Hepatocyte (in vitro differentiated cells): Measurements from ENCODE around the gene CMA1. TPM values are rescaled to one million over a fixed set of nuclear protein-coding genes. Genes with fewer than 3 reads are reported as not detected.

ENCODE experiments used
- DNase-seq: peaks from one replicate; pipeline ENCODE4 v3.0.0-alpha.2; 2016; ENCODE audit warnings: low spot score
- H2AFZ ChIP-seq: fragments of 200-600 bp; sonication (generic); 2 replicates; pipeline ENCODE4 v1.6.0; 2016; ENCODE audit warnings: antibody characterized with exemption, mild to moderate bottlenecking
- H3K27ac ChIP-seq: fragments of 200-600 bp; sonication (generic); 2 replicates; pipeline ENCODE4 v1.5.1; 2016; ENCODE audit warnings: mild to moderate bottlenecking
- H3K27me3 ChIP-seq: fragments of 200-600 bp; sonication (generic); 2 replicates; pipeline ENCODE4 v1.6.1; 2016
- H3K36me3 ChIP-seq: fragments of 200-600 bp; sonication (generic); replicated peaks from 2 replicates; pipeline ENCODE4 v1.5.1; 2016; ENCODE audit warnings: low read depth; ENCODE audit not compliant: insufficient read depth
- H3K4me1 ChIP-seq: fragments of 200-600 bp; sonication (generic); 2 replicates; pipeline ENCODE4 v1.5.1; 2016; ENCODE audit warnings: mild to moderate bottlenecking, moderate library complexity; ENCODE audit not compliant: insufficient read depth
- H3K4me2 ChIP-seq: fragments of 200-600 bp; sonication (generic); 2 replicates; pipeline ENCODE4 v1.6.0; 2016
- H3K4me3 ChIP-seq: fragments of 200-600 bp; sonication (generic); 2 replicates; pipeline ENCODE4 v1.5.1; 2016; ENCODE audit warnings: mild to moderate bottlenecking
- H3K79me2 ChIP-seq: fragments of 200-600 bp; sonication (generic); 2 replicates; pipeline ENCODE4 v1.6.0; 2017; ENCODE audit warnings: mild to moderate bottlenecking
- H3K9me2 ChIP-seq: fragments of 200-600 bp; sonication (generic); replicated peaks from 2 replicates; pipeline ENCODE4 v1.6.0; 2017; ENCODE audit warnings: mild to moderate bottlenecking; ENCODE audit not compliant: insufficient read depth
- H3K9me3 ChIP-seq: fragments of 200-600 bp; sonication (generic); 2 replicates; pipeline ENCODE4 v1.5.1; 2016; ENCODE audit warnings: low read depth, mild to moderate bottlenecking
- H4K20me1 ChIP-seq: fragments of 200-600 bp; sonication (generic); 2 replicates; pipeline ENCODE4 v1.6.0; 2016; ENCODE audit warnings: mild to moderate bottlenecking; ENCODE audit not compliant: insufficient read depth, poor library complexity, severe bottlenecking
- EZH2 ChIP-seq: fragments of 200-600 bp; sonication (generic); IDR thresholded peaks from 2 replicates; pipeline ENCODE4 v1.6.1; 2016; ENCODE audit warnings: antibody characterized with exemption, mild to moderate bottlenecking, borderline replicate concordance
- EZH2phosphoT487 ChIP-seq: fragments of 200-600 bp; sonication (generic); IDR thresholded peaks from one replicate; pipeline ENCODE4 v1.6.1; 2018; ENCODE audit warnings: antibody characterized with exemption, mild to moderate bottlenecking, low read depth, moderate library complexity; ENCODE audit not compliant: unreplicated experiment, severe bottlenecking
- WGBS: methylation state at CpG from one replicate; pipeline ENCODE4 v1.1.6; 2016; ENCODE audit warnings: low lambda C conversion rate; ENCODE audit errors: missing lambda C conversion rate; 5-methylcytosine and 5-hydroxymethylcytosine counted together
- polyA plus RNA-seq: library from polyadenylated mRNA; unstranded; fragments of >200 nt; fragmentation: Nextera tagmentation; extraction: Ambion mirVana; gene quantifications from 2 replicates; pipeline ENCODE4 v1.2.1, GENCODE V29; 2016
- total RNA-seq: library from RNA; depleted of rRNA; stranded (reverse); fragments of >200 nt; gene quantifications from 2 replicates; pipeline ENCODE4 v1.2.3, GENCODE V29; 2014
- TF ChIP-seq, protein P1 (sequence below): fragments of 200-600 bp; sonication (generic); IDR thresholded peaks from 2 replicates; pipeline ENCODE4 v1.5.1; 2016; ENCODE audit warnings: antibody characterized with exemption, mild to moderate bottlenecking; ENCODE audit not compliant: poor library complexity

Gene CMA1
- total and polyA plus RNA-seq, 2 experiments from 2014 or later, result not detected

DNA sequence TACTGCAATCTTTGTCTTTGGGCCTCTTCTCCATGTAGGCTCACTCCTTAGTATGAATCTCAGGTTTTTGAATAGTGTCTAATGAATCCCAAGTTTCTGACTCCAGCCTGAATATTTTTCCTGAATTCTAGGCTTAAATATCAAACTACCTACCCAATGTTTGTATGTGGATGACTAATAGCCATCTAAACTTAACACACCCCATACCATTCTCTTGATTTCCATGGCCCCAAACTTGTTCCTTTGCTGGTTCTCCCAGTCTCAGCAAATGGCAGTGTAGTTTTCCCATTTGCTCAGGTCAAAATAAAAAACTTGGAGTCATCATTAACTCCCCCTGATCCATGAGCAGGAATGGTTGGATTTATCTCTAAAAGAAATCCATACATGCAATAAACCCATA, 46.7 kb downstream of the CMA1 start:
- H4K20me1 ChIP-seq, result no peaks in the 10 kb centered on the region
- no peak overlapping the region for H2AFZ ChIP-seq
- no peak overlapping the region for H3K4me2 ChIP-seq
- H3K27ac ChIP-seq, result no peak overlapping the region
- DNase-seq, result no peak
- H3K4me3 ChIP-seq, result no peak overlapping the region
- H3K4me1 ChIP-seq, result no peaks in the 10 kb centered on the region
- TF ChIP-seq EZH2phosphoT487, result no peak
- TF ChIP-seq, protein P1, sequence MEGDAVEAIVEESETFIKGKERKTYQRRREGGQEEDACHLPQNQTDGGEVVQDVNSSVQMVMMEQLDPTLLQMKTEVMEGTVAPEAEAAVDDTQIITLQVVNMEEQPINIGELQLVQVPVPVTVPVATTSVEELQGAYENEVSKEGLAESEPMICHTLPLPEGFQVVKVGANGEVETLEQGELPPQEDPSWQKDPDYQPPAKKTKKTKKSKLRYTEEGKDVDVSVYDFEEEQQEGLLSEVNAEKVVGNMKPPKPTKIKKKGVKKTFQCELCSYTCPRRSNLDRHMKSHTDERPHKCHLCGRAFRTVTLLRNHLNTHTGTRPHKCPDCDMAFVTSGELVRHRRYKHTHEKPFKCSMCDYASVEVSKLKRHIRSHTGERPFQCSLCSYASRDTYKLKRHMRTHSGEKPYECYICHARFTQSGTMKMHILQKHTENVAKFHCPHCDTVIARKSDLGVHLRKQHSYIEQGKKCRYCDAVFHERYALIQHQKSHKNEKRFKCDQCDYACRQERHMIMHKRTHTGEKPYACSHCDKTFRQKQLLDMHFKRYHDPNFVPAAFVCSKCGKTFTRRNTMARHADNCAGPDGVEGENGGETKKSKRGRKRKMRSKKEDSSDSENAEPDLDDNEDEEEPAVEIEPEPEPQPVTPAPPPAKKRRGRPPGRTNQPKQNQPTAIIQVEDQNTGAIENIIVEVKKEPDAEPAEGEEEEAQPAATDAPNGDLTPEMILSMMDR, result no peak
- no peak for TF ChIP-seq EZH2
- no peaks in the 10 kb centered on the region for H3K9me3 ChIP-seq
- H3K27me3 ChIP-seq, result no peaks in the 10 kb centered on the region
- no peaks in the 10 kb centered on the region for H3K36me3 ChIP-seq
- no peaks in the 10 kb centered on the region for H3K9me2 ChIP-seq
- H3K79me2 ChIP-seq, result no peaks in the 10 kb centered on the region

DNA sequence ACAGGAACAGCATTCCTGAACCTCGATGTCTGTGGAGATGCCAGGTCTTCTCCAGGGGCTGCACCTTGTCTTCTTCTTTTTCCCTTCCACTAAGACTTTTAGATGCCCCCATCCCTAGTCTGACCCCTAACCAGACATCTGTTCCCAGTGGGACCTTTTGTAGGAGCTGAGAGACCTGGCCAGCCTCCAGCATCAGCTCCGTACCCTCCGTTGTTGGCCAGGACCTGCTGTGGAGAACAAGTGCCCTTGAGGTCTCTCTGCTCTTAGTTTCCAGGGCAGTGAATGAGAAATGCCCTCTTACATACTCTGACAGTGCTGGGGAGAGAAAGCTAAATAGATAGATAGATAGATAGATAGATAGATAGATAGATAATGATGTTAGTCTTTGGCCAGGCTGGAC, 48.7 kb downstream of the CMA1 start:
- DNase-seq, result no peak
- no peaks in the 10 kb centered on the region for H3K36me3 ChIP-seq
- H3K27ac ChIP-seq, result no peak overlapping the region
- H2AFZ ChIP-seq, result no peak overlapping the region
- H3K27me3 ChIP-seq, result no peaks in the 10 kb centered on the region
- no peaks in the 10 kb centered on the region for H3K4me1 ChIP-seq
- H3K9me2 ChIP-seq, result no peaks in the 10 kb centered on the region
- H4K20me1 ChIP-seq, result no peaks in the 10 kb centered on the region
- H3K9me3 ChIP-seq, result no peaks in the 10 kb centered on the region
- TF ChIP-seq EZH2phosphoT487, result no peak
- TF ChIP-seq, protein P1, result no peak
- TF ChIP-seq EZH2, result no peak
- H3K79me2 ChIP-seq, result no peaks in the 10 kb centered on the region
- H3K4me3 ChIP-seq, result no peak overlapping the region
- 95% methylated on average over 3 of the region's 3 CpGs for WGBS
- no peak overlapping the region for H3K4me2 ChIP-seq

DNA sequence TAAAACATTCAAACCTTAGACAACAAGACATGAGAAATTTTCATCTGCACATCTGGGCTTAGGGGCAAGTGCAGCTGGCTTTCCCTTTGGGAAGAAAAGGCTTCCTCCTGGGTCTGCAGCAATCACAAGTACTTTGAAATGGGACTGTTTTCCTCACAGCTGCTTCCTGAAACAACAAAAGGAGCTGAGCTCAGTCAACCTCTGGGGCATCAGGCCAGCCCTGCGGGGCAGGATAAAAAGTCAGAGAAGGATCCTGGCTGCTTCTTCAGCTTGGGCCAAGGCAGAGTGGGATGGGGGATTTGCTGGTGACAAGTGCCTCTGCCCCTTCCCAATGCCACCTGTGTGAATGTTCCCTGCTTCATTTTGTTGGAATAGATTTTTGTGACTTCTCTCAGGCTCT, 49.3 kb downstream of the CMA1 start:
- Histone ChIP-seq H3K27me3 (no peaks in the 10 kb centered on the region), H2AFZ (no peak overlapping the region), H3K4me3 (no peak overlapping the region), H3K79me2 (no peaks in the 10 kb centered on the region), H4K20me1 (no peaks in the 10 kb centered on the region), H3K4me1 (no peaks in the 10 kb centered on the region), H3K36me3 (no peaks in the 10 kb centered on the region), H3K9me2 (no peaks in the 10 kb centered on the region), H3K27ac (no peak overlapping the region), H3K4me2 (no peak overlapping the region), H3K9me3 (no peaks in the 10 kb centered on the region)
- 94% methylated on average over 1 of the region's 1 CpG for WGBS
- DNase-seq, result no peak
- no peak for TF ChIP-seq EZH2
- TF ChIP-seq EZH2phosphoT487, result no peak
- TF ChIP-seq, protein P1, result no peak

DNA sequence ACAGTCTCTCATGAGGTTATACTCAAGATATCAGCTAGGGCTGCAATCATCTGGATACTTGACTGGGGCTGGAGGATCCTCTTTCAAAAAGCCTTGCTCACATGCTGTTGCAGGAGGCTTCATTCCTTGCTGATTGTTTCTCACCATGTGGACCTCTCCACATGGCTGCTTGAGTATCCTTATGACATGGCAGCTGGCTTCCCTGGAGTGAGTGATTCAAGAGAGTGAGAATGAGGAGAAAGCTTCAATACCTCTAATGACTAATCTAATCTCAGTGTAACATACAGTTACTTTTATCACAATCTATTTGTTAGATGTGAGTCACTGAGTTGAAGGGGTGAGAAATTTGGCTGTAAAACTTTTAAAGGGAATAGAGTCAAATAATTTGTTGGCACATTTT, 51.1 kb downstream of the CMA1 start:
- Histone ChIP-seq H3K27me3 (no peaks in the 10 kb centered on the region), H3K9me3 (no peaks in the 10 kb centered on the region), H3K4me3 (no peak overlapping the region), H3K9me2 (no peaks in the 10 kb centered on the region), H4K20me1 (no peaks in the 10 kb centered on the region), H2AFZ (no peak overlapping the region), H3K79me2 (no peaks in the 10 kb centered on the region), H3K36me3 (no peaks in the 10 kb centered on the region), H3K4me2 (no peak overlapping the region), H3K4me1 (no peaks in the 10 kb centered on the region), H3K27ac (no peak overlapping the region)
- DNase-seq, result no peak
- TF ChIP-seq, protein P1, result no peak
- TF ChIP-seq EZH2phosphoT487, result no peak
- no peak for TF ChIP-seq EZH2
